Endodermal cell (in vitro differentiated cells): ENCODE results near the gene PTPRQ. TPM values are rescaled to one million over a fixed set of nuclear protein-coding genes. Genes with fewer than 3 reads are reported as not detected.

ENCODE experiments used
- DNase-seq: peaks from one replicate; pipeline ENCODE4 v3.0.0-alpha.2; 2017
- H3K27ac ChIP-seq: 2 replicates; pipeline ENCODE4 v1.5.1; 2013; ENCODE audit warnings: mild to moderate bottlenecking, low read depth, low read length, moderate library complexity
- H3K27me3 ChIP-seq: 2 replicates; pipeline ENCODE4 v1.6.1; 2013; ENCODE audit warnings: mild to moderate bottlenecking, low read length, moderate library complexity; ENCODE audit not compliant: insufficient read depth, control insufficient read depth, poor library complexity, severe bottlenecking
- H3K36me3 ChIP-seq: 2 replicates; pipeline ENCODE4 v1.7.0; 2013; ENCODE audit warnings: mild to moderate bottlenecking, low read length, moderate library complexity; ENCODE audit not compliant: control insufficient read depth, insufficient read depth
- H3K4me1 ChIP-seq: one replicate; pipeline ENCODE4 v1.7.0; 2013; ENCODE audit warnings: low read length; ENCODE audit not compliant: control insufficient read depth, insufficient read depth
- H3K4me3 ChIP-seq: 2 replicates; pipeline ENCODE4 v1.5.1; 2013; ENCODE audit warnings: mild to moderate bottlenecking, low read length, moderate library complexity
- H3K9ac ChIP-seq: 2 replicates; pipeline ENCODE4 v1.6.1; 2013; ENCODE audit warnings: mild to moderate bottlenecking, low read length, moderate library complexity; ENCODE audit not compliant: poor library complexity, severe bottlenecking; ENCODE audit errors: extremely low read depth
- H3K9me3 ChIP-seq: 2 replicates; pipeline ENCODE4 v1.6.1; 2013; ENCODE audit warnings: mild to moderate bottlenecking, low read length, moderate library complexity; ENCODE audit not compliant: control insufficient read depth
- H3K27ac Mint-ChIP-seq: 2 replicates; pipeline ENCODE4 v1.8.0; 2020; ENCODE audit warnings: mixed read lengths
- H3K27me3 Mint-ChIP-seq: 2 replicates; pipeline ENCODE4 v1.8.0; 2021; ENCODE audit warnings: mild to moderate bottlenecking, mixed read lengths; ENCODE audit not compliant: insufficient read depth
- H3K36me3 Mint-ChIP-seq: 2 replicates; pipeline ENCODE4 v1.8.0; 2020; ENCODE audit warnings: low read depth, mixed read lengths
- H3K4me1 Mint-ChIP-seq: 2 replicates; pipeline ENCODE4 v1.8.0; 2020; ENCODE audit warnings: mixed read lengths
- H3K4me3 Mint-ChIP-seq: 2 replicates; pipeline ENCODE4 v1.8.0; 2020; ENCODE audit warnings: mild to moderate bottlenecking, moderate library complexity, mixed read lengths
- H3K9me3 Mint-ChIP-seq: 2 replicates; pipeline ENCODE4 v1.8.0; 2020; ENCODE audit warnings: mild to moderate bottlenecking, mixed read lengths
- whole genome bisulfite sequencing, 2 experiments: methylation state at CpG; one replicate each; pipeline versions ENCODE4 v1.1.5 to v1.1.7; 2013; ENCODE audit warnings: missing lambda C conversion rate in 2 of 2, mixed read lengths in 1 of 2; ENCODE audit not compliant: insufficient coverage in 1 of 2, insufficient read length in 1 of 2; 5-methylcytosine and 5-hydroxymethylcytosine counted together
- total RNA-seq, 2 donors: library from RNA; stranded (reverse); fragmentation: NEBNext Ultra II Directional in 1 of 2; extraction: Animal tissue kit (Norgen Biotek cat#: 25700) in 1 of 2; gene quantifications; 2 replicates in 1 of 2; 3 replicates in 1 of 2; pipeline ENCODE4 v1.2.1, GENCODE V29; 2021
- TF ChIP-seq, protein P1 (sequence below): fragments of 200-600 bp; sonication (generic); conservative IDR thresholded peaks from 2 replicates; pipeline ENCODE4 v1.5.0; 2021; ENCODE audit warnings: antibody characterized with exemption, mild to moderate bottlenecking

Gene PTPRQ
- total RNA-seq, 2 donors from 2014 or later, result 0.13 TPM; not detected in 1

DNA sequence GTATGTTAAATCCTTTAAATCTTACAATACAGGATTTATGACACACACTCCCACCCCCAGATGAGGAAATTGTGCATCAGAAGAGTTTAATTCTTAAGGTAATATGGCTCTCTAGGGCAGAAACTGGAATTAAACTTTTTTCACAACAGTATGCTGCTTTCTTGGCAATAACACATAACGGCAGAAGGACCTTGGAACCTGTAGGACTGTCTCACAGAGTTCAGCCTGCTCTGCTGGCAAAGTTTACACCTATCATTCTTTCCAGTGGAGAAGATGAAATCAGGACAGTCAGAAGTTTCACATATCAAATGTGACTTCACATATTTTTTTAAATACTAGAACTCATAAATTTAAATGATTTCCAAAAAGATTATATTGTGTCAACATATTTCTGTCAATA is 232.8 kb downstream of the PTPRQ start:
- Histone ChIP-seq H3K27ac (no peak overlapping the region), H3K27me3 (no peaks in the 10 kb centered on the region), H3K4me1 (no peaks in the 10 kb centered on the region), H3K9ac (no peak overlapping the region), H3K4me3 (no peak overlapping the region), H3K36me3 (no peaks in the 10 kb centered on the region), H3K9me3 (no peaks in the 10 kb centered on the region)
- no peak overlapping the region for H3K4me3 Mint-ChIP-seq
- no peaks in the 10 kb centered on the region for H3K36me3 Mint-ChIP-seq
- no peak overlapping the region for H3K27ac Mint-ChIP-seq
- 78 to 100% methylated on average over 1 of the region's 1 CpG for WGBS, 2 experiments
- no peak for DNase-seq
- H3K27me3 Mint-ChIP-seq, result no peaks in the 10 kb centered on the region
- TF ChIP-seq, protein P1, sequence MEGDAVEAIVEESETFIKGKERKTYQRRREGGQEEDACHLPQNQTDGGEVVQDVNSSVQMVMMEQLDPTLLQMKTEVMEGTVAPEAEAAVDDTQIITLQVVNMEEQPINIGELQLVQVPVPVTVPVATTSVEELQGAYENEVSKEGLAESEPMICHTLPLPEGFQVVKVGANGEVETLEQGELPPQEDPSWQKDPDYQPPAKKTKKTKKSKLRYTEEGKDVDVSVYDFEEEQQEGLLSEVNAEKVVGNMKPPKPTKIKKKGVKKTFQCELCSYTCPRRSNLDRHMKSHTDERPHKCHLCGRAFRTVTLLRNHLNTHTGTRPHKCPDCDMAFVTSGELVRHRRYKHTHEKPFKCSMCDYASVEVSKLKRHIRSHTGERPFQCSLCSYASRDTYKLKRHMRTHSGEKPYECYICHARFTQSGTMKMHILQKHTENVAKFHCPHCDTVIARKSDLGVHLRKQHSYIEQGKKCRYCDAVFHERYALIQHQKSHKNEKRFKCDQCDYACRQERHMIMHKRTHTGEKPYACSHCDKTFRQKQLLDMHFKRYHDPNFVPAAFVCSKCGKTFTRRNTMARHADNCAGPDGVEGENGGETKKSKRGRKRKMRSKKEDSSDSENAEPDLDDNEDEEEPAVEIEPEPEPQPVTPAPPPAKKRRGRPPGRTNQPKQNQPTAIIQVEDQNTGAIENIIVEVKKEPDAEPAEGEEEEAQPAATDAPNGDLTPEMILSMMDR, result no peak
- H3K4me1 Mint-ChIP-seq, result peaks cover 4% of the 10 kb centered on the region
- H3K9me3 Mint-ChIP-seq, result no peaks in the 10 kb centered on the region

DNA sequence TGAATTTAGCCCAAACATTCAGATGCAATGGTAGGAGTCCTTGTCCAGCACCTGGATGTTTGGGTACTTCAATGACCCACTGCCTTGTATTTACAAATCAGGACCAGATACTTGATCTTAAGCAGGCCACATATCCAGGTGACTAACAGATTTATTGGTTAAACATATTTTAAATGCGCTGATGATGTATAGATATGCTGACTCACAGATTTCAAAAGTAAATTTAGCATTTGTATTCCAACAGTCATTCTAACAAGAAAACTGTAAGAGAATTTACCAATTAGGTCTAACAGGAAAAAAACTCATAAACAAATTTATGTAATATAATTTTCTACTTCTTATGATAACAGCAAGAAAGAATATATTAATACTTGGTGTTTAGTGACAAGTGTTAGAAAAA is 234.0 kb downstream of the PTPRQ start:
- TF ChIP-seq, protein P1, result no peak
- WGBS, 2 experiments, result no CpG with 5 or more reads among the region's 1 CpG
- no peak overlapping the region for H3K9ac ChIP-seq
- H3K36me3 ChIP-seq, result no peaks in the 10 kb centered on the region
- H3K27ac ChIP-seq, result no peak overlapping the region
- H3K4me1 ChIP-seq, result no peaks in the 10 kb centered on the region
- H3K9me3 ChIP-seq, result no peaks in the 10 kb centered on the region
- no peaks in the 10 kb centered on the region for H3K27me3 ChIP-seq
- H3K27me3 Mint-ChIP-seq, result no peaks in the 10 kb centered on the region
- no peaks in the 10 kb centered on the region for H3K9me3 Mint-ChIP-seq
- H3K4me3 Mint-ChIP-seq, result no peak overlapping the region
- H3K36me3 Mint-ChIP-seq, result no peaks in the 10 kb centered on the region
- H3K4me1 Mint-ChIP-seq, result peaks cover 4% of the 10 kb centered on the region
- H3K27ac Mint-ChIP-seq, result no peak overlapping the region
- no peak for DNase-seq
- no peak overlapping the region for H3K4me3 ChIP-seq

DNA sequence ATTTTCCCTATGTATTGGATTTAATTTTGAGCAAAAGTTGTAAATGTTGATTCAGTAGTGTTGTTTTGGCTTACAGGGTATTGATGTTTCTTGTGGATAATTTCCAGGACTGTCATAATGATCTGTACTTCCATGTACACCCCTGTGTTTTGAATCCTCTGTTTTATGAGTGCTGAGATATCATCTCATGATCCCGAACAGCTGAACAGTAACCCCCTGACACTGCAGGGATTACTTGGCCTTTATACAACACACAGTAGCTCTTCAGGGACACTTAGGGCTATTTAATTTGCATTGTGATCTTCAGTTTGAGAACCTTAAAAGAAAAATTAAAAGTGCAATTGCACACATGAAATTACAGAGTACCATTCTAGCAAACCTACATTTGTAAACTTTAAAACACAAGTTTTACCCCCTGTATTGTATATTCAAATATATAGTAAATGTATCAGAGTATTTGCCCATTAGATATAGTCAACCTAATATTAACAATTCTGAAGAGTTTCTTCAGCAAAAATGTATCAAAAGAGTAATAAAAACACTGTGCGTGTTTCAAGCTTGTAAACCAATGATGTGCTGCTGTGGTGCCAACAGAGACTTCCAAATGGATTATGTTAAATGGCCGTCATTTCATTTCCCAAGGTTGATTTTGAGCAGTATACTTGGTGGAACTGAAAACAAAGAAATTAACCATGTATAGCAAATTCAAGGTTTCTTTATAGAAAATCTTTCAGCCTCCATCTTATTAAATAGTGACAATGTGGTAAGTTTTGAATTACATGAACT is 235.5 kb downstream of the PTPRQ start:
- Histone ChIP-seq H3K36me3 (no peaks in the 10 kb centered on the region), H3K4me3 (no peak overlapping the region), H3K9me3 (no peaks in the 10 kb centered on the region), H3K27me3 (no peaks in the 10 kb centered on the region), H3K27ac (no peak overlapping the region), H3K9ac (no peak overlapping the region), H3K4me1 (no peaks in the 10 kb centered on the region)
- TF ChIP-seq, protein P1, result no peak
- no peak overlapping the region for H3K27ac Mint-ChIP-seq
- WGBS, 2 experiments, result 97 to 100% methylated on average over 1 to 3 of the region's 3 CpGs
- H3K36me3 Mint-ChIP-seq, result no peaks in the 10 kb centered on the region
- H3K4me3 Mint-ChIP-seq, result no peak overlapping the region
- H3K9me3 Mint-ChIP-seq, result no peaks in the 10 kb centered on the region
- no peak for DNase-seq
- H3K4me1 Mint-ChIP-seq, result peaks cover 8% of the 10 kb centered on the region
- no peaks in the 10 kb centered on the region for H3K27me3 Mint-ChIP-seq
